ENCODE measurements around the gene ABCC5. TPM values are rescaled to one million over a fixed set of nuclear protein-coding genes. Genes with fewer than 3 reads are reported as not detected.

Gene ABCC5
- total RNA-seq, 3 donors from 2014 or later, result 34.4 to 45.7 (median 39.4) TPM

- no peaks in the 10 kb centered on the region for H3K9me3 ChIP-seq
- ATAC-seq, result no peak
- H3K36me3 ChIP-seq (ENCODE audit: low read depth), result no peaks in the 10 kb centered on the region
- no peak overlapping the region for H3K4me3 ChIP-seq
- H3K4me1 ChIP-seq (ENCODE audit: low read depth), result no peaks in the 10 kb centered on the region
- no peak for TF ChIP-seq CTCF (IDR thresholded peaks at IDR 0.05)
- intact Hi-C loops (cut with DNase I, micrococcal nuclease), result no loop called here
- no peak for DNase-seq
Measured at GRCh38 chr3:183873914-183874313, 143.8 kb downstream of the ABCC5 start.

DNA sequence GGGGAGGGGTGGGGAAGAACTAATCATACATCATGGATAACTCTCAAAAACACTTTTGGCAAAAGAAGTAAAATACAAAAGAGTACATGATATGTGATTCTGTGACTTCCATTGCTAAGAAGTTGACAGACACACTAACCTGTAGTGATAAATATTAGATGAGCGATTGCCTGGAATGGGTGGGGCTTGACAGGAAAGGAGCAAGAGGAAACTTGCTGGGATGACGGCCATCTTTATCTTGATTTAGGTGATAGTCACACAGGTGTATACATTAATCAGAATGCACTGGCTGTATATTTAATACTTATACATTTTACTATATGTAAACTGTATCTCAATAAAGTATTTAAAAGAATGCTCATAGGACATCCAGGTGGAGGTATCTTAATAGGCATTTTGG is 146.1 kb downstream of the ABCC5 start:
- DNase-seq, result no peak
- Histone ChIP-seq H3K36me3 (ENCODE audit: low read depth) (no peaks in the 10 kb centered on the region), H3K9me3 (no peaks in the 10 kb centered on the region), H3K4me3 (no peak overlapping the region), H3K4me1 (ENCODE audit: low read depth) (no peaks in the 10 kb centered on the region)
- no peak for TF ChIP-seq CTCF (IDR thresholded peaks at IDR 0.05)
- ATAC-seq, result no peak
- intact Hi-C loops (cut with DNase I, micrococcal nuclease), result no loop called here

GRCh38 chr3:183870563-183870962 is 147.1 kb downstream of the ABCC5 start:
- H3K9me3 ChIP-seq, result no peaks in the 10 kb centered on the region
- no peak for TF ChIP-seq CTCF (IDR thresholded peaks at IDR 0.05)
- H3K36me3 ChIP-seq (ENCODE audit: low read depth), result peaks cover 1% of the 10 kb centered on the region
- H3K4me1 ChIP-seq (ENCODE audit: low read depth), result no peaks in the 10 kb centered on the region
- H3K4me3 ChIP-seq, result no peak overlapping the region
- no peak for DNase-seq
- intact Hi-C loops (cut with DNase I, micrococcal nuclease), result no loop called here
- ATAC-seq, result no peak

Small RNAs within 50 kb of the gene (microRNA-seq; reads per million reads assigned to microRNA genes)
- gene MIR4448, result not detected

Other genes with a start within 250 kb of the ABCC5 start
- 1 to 10 TPM in 2 of 3 donors, under 1 TPM in 1; 0.55 to 3.1 (median 1.2) TPM for gene MAP6D1, start 192.3 kb downstream of the ABCC5 start, total RNA-seq
- gene PARL, start 133.0 kb downstream of the ABCC5 start, total RNA-seq, result 10 to 100 TPM; 67.0 to 71.8 (median 68.9) TPM
- not detected for gene HTR3D, start 13.9 kb upstream of the ABCC5 start, total RNA-seq
- gene HTR3C, start 35.2 kb upstream of the ABCC5 start, total RNA-seq, result under 1 TPM in 2 of 3 donors, not detected in 1; 0.17 to 0.41 TPM
- gene HTR3E, start 79.2 kb upstream of the ABCC5 start, total RNA-seq, result under 1 TPM; 0.16 to 0.70 (median 0.35) TPM
- 10 to 100 TPM; 41.4 to 48.6 (median 47.0) TPM for gene EIF2B5, start 117.5 kb upstream of the ABCC5 start, total RNA-seq
- gene DVL3, start 137.5 kb upstream of the ABCC5 start, total RNA-seq, result 100 to 1,000 TPM in 1 of 3 donors, 10 to 100 TPM in 2; 63.3 to 104 (median 69.1) TPM
- gene AP2M1, start 157.0 kb upstream of the ABCC5 start, total RNA-seq, result 100 to 1,000 TPM; 215 to 297 (median 227) TPM
- gene ABCF3, start 168.3 kb upstream of the ABCC5 start, total RNA-seq, result 10 to 100 TPM; 60.7 to 79.7 (median 72.3) TPM
- 1 to 10 TPM in 2 of 3 donors, under 1 TPM in 1; 0.60 to 2.9 (median 2.6) TPM for gene VWA5B2, start 211.7 kb upstream of the ABCC5 start, total RNA-seq
- 10 to 100 TPM; 30.8 to 39.9 (median 34.5) TPM for gene ALG3, start 231.1 kb upstream of the ABCC5 start, total RNA-seq
- 1 to 10 TPM; 2.8 to 5.0 (median 3.2) TPM for gene EEF1AKMT4, start 231.8 kb upstream of the ABCC5 start, total RNA-seq
- gene CAMK2N2, start 243.7 kb upstream of the ABCC5 start, total RNA-seq, result under 1 TPM in 1 of 3 donors, not detected in 2; 0.95 TPM

Measured in mucosa of descending colon (tissue), 3 donors.